Skeletal muscle tissue (tissue), 4 donors: ENCODE measurements around the gene ACVR1. TPM values are rescaled to one million over a fixed set of nuclear protein-coding genes. Genes with fewer than 3 reads are reported as not detected.

Experiments
- H3K27ac ChIP-seq: one replicate; pipeline ENCODE4 v1.7.0; 2013; ENCODE audit warnings: mild to moderate bottlenecking, low read depth, low read length, inconsistent platforms
- H3K27me3 ChIP-seq, 3 donors: one replicate each; pipeline ENCODE4 v1.7.0; 2013; ENCODE audit warnings: low read length in 3 of 3; ENCODE audit not compliant: control insufficient read depth in 3 of 3, insufficient read depth in 3 of 3
- H3K36me3 ChIP-seq, 3 donors: one replicate each; pipeline ENCODE4 v1.7.0; 2013; ENCODE audit warnings: low read length in 3 of 3; ENCODE audit not compliant: control insufficient read depth in 3 of 3, insufficient read depth in 3 of 3
- H3K4me1 ChIP-seq, 3 donors: one replicate each; pipeline ENCODE4 v1.7.0; 2013; ENCODE audit warnings: low read length in 3 of 3, mild to moderate bottlenecking in 3 of 3; ENCODE audit not compliant: control insufficient read depth in 3 of 3, insufficient read depth in 3 of 3
- H3K4me3 ChIP-seq, 3 donors: one replicate each; pipeline ENCODE4 v1.7.0; 2013; ENCODE audit warnings: low read length in 3 of 3
- H3K9ac ChIP-seq, 3 donors: one replicate each; pipeline ENCODE4 v1.7.0; 2013; ENCODE audit warnings: low read length in 3 of 3, mild to moderate bottlenecking in 3 of 3, moderate library complexity in 2 of 3, low read depth in 1 of 3
- H3K9me3 ChIP-seq, 3 donors: one replicate each; pipeline ENCODE4 v1.7.0; 2013; ENCODE audit warnings: low read length in 3 of 3; ENCODE audit not compliant: control insufficient read depth in 3 of 3
- total RNA-seq: library from RNA; depleted of rRNA; stranded (reverse); fragments of >200 nt; gene quantifications from one replicate; pipeline ENCODE4 v1.2.3, GENCODE V29; 2014
- donor health status: Osteomylitis.

The ACVR1 gene
- total RNA-seq, 1 donor from 2014 or later, result 18.8 TPM

DNA sequence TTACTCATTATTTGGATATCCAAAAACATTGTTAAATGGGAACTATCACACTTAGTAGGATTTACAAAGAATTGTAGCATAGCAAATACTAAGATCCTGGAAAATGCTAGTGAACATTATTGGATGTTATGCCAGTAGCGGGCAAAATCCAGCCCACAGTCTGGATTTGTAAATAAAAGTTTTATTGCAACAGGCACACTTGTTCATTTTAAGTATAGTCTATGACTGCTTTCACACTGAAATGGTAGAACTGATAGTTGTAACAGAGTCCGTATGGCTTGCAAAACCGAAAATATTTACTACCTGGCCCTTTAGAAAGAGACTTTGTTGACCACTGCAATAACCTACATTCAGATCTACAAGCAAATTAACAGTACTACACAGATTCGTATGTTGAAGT is 53.6 kb downstream of the ACVR1 start:
- Histone ChIP-seq H3K9ac (no peak overlapping the region), H3K27ac (no peak overlapping the region), H3K4me1 (peaks cover 8 to 28% (median 13%) of the 10 kb centered on the region in 3 donors), H3K36me3 (peaks cover 4 to 7% (median 4%) of the 10 kb centered on the region in 3 donors), H3K27me3 (no peaks in the 10 kb centered on the region), H3K9me3 (no peaks in the 10 kb centered on the region), H3K4me3 (no peak overlapping the region)

DNA sequence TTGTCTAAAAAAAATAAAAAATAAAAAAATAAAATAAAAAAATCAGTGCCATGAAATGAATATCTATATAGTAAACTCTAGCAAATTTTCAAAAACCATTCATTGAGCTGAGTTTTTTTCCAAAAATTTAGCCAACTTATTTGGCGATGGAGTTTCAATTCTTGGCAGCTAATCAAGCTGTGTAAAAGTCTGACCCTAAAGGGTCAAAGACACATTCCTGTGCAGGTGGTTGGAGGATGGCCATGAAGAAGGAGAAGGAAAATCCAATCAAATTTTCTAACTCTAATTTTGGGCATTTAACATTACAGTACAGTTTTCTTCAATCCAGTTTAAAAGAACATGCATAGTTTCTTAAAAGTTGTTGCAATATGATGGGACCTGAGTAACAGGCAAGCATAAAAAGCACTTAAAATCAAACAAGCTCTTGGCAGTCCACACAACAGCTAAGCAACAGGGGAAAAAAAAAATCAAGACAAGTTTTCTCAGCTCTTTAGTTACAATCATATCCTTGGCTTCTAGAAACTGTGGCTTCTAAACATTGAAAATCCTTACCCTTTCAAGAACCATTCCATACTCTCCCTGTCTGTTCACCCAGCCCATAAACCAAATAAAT is 54.5 kb downstream of the ACVR1 start:
- peaks cover 8 to 28% (median 13%) of the 10 kb centered on the region in 3 donors for H3K4me1 ChIP-seq
- no peaks in the 10 kb centered on the region for H3K9me3 ChIP-seq
- H3K36me3 ChIP-seq, result peaks cover 4 to 12% (median 4%) of the 10 kb centered on the region in 3 donors
- no peaks in the 10 kb centered on the region for H3K27me3 ChIP-seq
- H3K27ac ChIP-seq, result no peak overlapping the region
- no peak overlapping the region for H3K4me3 ChIP-seq
- peak overlapping the region in 1 of 3 donors; percentile 34 for H3K9ac ChIP-seq

DNA sequence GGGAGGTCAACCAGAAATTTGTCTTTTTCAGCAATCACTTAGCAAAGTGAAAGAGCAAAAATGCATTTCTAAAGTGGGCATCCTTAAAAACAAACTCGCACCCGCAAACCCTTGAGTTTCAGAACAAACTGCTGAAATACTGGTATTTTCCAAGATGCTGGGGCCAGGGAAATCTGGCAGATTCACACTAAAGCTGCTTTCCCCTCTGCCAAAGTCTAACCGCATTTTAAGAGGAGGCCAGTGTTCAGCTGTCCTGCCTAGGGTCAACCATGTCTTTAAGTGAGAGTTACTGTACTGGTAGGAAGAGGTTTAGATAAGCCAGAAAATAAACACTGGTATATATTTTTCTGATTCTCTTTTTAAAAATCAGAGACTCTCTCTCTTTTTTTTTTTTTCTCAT is 55.9 kb downstream of the ACVR1 start:
- peaks cover 8 to 19% (median 13%) of the 10 kb centered on the region in 3 donors for H3K4me1 ChIP-seq
- H3K27ac ChIP-seq, result no peak overlapping the region
- no peak overlapping the region for H3K9ac ChIP-seq
- H3K9me3 ChIP-seq, result no peaks in the 10 kb centered on the region
- H3K36me3 ChIP-seq, result peaks cover 4 to 15% (median 4%) of the 10 kb centered on the region in 3 donors
- peak overlapping the region in 1 of 3 donors; percentile 18 for H3K4me3 ChIP-seq
- H3K27me3 ChIP-seq, result no peaks in the 10 kb centered on the region

DNA sequence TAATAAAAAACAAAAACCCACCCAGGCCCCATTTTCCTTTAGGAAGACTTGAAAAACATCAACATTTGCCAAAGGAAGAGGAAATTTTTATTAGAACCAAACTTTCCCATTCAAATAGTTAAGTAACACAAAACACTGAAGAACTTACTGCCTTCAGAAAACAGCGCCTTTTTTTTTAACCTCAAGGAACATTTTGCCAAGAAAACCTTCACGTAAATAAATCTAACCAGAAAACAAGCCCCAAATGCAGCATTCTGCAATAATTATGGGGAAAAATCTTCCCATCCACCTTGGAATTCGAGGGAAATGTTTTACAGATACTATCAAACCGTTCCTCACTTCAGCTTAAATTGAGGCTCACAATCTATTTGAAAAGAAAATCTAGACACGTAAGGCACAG is 56.4 kb downstream of the ACVR1 start:
- no peak overlapping the region for H3K9ac ChIP-seq
- H3K4me3 ChIP-seq, result no peak overlapping the region
- no peaks in the 10 kb centered on the region for H3K27me3 ChIP-seq
- H3K9me3 ChIP-seq, result no peaks in the 10 kb centered on the region
- no peak overlapping the region for H3K27ac ChIP-seq
- H3K4me1 ChIP-seq, result peaks cover 8 to 19% (median 13%) of the 10 kb centered on the region in 3 donors
- H3K36me3 ChIP-seq, result peaks cover 4 to 15% (median 4%) of the 10 kb centered on the region in 3 donors

DNA sequence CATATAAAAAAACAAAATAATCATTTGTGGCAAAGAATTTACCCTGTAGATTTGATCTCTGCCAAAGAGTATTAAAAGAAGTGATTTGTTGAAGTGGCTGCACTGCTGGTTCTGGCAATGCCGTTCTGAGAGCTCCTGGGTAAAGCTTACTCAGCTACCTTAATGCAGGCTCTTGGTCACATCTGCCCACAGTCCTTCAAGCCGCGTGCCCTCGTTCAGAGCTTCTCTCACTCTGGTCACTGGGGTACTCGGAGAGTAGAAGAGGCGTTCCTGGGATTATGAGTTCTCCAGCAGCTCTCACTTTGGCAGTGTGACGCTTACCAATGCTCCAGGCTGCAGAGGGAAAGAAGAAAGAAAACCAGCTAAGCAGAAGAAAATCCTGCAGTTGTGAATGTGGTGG is 57.9 kb downstream of the ACVR1 start:
- no peak overlapping the region for H3K27ac ChIP-seq
- H3K4me3 ChIP-seq, result no peak overlapping the region
- H3K9ac ChIP-seq, result no peak overlapping the region
- H3K9me3 ChIP-seq, result no peaks in the 10 kb centered on the region
- H3K27me3 ChIP-seq, result no peaks in the 10 kb centered on the region
- H3K4me1 ChIP-seq, result peaks cover 8 to 19% (median 13%) of the 10 kb centered on the region in 3 donors
- peaks cover 4 to 13% (median 4%) of the 10 kb centered on the region in 3 donors for H3K36me3 ChIP-seq

DNA sequence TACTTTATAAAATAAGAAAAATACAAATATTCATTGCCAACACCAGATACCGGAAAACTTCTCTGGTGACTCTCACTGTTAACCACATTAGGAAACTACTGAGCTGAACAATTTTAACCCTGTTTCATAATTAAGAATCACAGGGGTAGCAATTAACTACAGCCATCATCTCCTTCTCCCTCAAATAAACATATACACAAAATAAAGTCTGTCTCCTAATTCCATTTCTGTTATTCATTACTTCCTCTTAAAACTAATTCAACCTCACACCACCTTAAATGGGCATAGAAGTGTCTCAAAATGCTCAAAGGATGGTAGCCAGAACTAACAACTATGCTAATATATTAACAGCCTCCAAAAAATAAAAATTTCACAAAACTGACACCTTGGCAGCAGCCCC is 60.7 kb downstream of the ACVR1 start:
- Histone ChIP-seq H3K9me3 (no peaks in the 10 kb centered on the region), H3K4me1 (peaks cover 0 to 4% (median 3%) of the 10 kb centered on the region in 3 donors), H3K36me3 (peaks cover 4 to 13% (median 4%) of the 10 kb centered on the region in 3 donors)

DNA sequence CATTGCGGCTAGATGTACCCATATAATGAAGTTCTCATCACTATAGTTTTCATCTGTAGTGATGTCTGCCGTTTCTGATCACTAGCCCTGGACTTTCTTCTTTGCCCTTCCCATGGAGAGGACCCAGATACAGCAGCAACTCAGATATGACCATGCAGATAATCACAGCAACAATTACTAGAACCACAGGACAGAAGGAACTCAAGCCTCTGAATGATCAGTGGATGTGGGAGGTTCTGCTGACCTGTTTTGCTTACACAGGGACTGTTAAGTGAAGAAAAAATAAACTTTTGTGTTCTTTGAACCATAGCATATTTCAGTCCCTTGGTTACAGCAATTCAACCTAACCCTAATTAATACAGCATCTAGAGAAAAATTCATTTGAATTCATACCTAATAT is 62.7 kb downstream of the ACVR1 start:
- Histone ChIP-seq H3K36me3 (peaks cover 4 to 13% (median 4%) of the 10 kb centered on the region in 3 donors), H3K9ac (no peak overlapping the region), H3K9me3 (no peaks in the 10 kb centered on the region), H3K4me3 (no peak overlapping the region), H3K27ac (no peak overlapping the region), H3K27me3 (no peaks in the 10 kb centered on the region), H3K4me1 (peaks cover 6 to 17% (median 13%) of the 10 kb centered on the region in 3 donors)

More for the DNA sequence above, 60.7 kb downstream of the ACVR1 start:
- Histone ChIP-seq H3K9ac (no peak overlapping the region), H3K27ac (no peak overlapping the region), H3K4me3 (no peak overlapping the region), H3K27me3 (no peaks in the 10 kb centered on the region)

DNA sequence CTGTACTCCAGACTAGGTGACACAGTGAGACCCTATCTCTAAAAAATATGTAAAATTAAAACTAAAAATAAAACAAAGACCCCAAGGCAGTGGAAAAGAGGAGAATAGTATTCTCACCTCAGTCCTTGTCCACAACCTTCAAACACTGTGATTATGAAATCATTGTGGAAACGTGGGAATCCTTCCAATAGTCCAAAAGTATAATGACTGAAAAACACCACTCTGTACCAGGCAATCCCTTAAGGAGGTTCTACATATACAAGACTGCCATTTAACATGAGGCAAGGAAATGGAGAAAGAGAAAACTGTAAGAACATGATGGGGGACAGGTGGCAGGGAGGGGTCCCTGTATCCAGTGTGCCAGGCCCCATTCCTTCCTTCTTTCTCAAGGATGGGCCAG is 66.1 kb downstream of the ACVR1 start:
- Histone ChIP-seq H3K9me3 (no peaks in the 10 kb centered on the region), H3K36me3 (no peaks in the 10 kb centered on the region), H3K27ac (peak overlapping the region; percentile 73), H3K4me3 (no peak overlapping the region), H3K4me1 (peaks cover 17 to 33% (median 24%) of the 10 kb centered on the region in 3 donors), H3K27me3 (no peaks in the 10 kb centered on the region), H3K9ac (no peak overlapping the region)

DNA sequence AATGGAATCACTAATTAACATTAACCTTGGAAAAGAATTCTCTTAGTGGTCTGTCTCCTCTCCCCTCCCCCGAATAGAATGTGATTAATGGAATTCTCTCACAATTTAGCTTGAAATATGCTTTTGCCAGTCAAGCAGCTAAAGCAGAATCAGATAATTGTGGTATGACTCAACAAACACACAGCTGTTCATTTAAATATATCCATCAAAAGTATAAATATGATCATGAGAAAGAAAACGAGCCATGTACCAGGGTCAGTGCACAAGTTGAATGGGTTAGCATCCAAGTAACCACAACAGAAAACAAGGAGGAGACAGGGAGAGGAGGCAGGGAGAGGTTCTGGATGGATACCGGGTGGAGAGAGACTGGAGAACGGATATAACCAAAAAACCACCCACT is 66.9 kb downstream of the ACVR1 start:
- Histone ChIP-seq H3K9ac (peak overlapping the region in 1 of 3 donors; percentile 12), H3K27me3 (no peaks in the 10 kb centered on the region), H3K9me3 (no peaks in the 10 kb centered on the region), H3K36me3 (no peaks in the 10 kb centered on the region), H3K27ac (peak overlapping the region; percentile 73), H3K4me3 (no peak overlapping the region), H3K4me1 (peaks cover 17 to 40% (median 27%) of the 10 kb centered on the region in 3 donors)

DNA sequence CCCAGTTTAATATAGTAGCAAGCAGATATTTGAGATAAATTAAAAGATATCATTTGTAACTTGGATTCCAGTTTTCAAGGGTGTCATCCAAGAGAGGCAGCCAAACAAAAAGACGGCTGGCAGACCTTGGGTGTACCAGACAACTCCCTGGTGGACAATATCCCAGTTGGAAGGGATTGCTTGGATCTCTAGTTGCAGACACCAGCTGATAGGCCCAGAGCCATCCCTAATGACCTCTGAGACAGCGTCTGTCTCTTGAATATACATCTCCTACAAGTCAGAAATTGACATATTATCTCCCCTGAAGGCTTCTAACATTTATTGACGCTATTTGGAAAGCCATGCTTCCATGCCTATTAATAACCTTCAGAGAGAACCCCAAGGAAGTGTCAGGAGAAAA is 67.7 kb downstream of the ACVR1 start:
- Histone ChIP-seq H3K27me3 (no peaks in the 10 kb centered on the region), H3K4me1 (peaks cover 17 to 44% (median 33%) of the 10 kb centered on the region in 3 donors), H3K9me3 (no peaks in the 10 kb centered on the region), H3K4me3 (peak overlapping the region in 1 of 3 donors; percentile 10), H3K27ac (peak overlapping the region; percentile 73), H3K36me3 (no peaks in the 10 kb centered on the region), H3K9ac (no peak overlapping the region)
